LoVo (cell line): Measurements from ENCODE around the gene HACL1.
"Not testable (repeated sequence)": the region's sequence is repeated elsewhere in the genome, so short reads cannot be mapped to it uniquely, and the experiment has no call there.

ENCODE experiments used
- DNase-seq: peaks from one replicate; pipeline ENCODE4 v3.0.0-alpha.2; 2016; ENCODE audit warnings: low spot score

HACL1 gene

DNA sequence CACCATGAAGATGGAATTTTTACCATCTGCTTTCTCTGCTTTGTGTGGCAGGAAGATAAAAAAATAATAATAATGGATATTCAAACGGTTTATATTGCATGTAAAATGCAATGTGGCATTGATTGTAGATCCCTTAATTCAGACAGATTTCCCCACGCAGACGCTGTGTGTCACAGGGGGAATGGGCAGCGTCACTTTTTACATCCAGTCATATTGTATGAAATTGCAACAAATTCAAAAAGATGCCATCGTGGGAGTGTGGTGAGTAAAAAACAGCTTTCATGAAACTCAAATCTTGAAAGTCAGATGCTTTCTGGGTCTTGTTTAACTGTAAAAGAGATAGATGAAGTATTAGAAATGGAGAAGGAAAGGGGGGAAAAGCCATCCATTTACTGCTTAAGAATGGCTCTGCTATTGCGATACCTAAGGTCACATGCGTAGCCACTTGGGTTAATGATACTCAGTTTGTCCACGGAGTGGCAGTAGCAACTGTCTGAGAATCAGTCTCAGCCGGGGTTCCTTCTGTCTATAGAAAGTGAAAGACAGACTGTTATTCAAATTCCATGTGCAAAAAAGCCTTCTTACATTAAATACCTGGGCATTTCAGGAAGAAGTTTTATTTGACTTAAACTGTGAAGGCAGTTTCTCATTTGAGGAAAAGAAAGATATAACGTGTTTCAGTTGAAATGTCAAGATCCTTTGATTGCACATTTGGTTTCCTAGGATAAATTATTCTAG lies 28.7 kb upstream of the HACL1 start:
- DNase-seq: peak; percentile 72

- no peak for DNase-seq
Measured at GRCh38 chr3:15628967-15629366, 27.6 kb upstream of the HACL1 start.

DNA sequence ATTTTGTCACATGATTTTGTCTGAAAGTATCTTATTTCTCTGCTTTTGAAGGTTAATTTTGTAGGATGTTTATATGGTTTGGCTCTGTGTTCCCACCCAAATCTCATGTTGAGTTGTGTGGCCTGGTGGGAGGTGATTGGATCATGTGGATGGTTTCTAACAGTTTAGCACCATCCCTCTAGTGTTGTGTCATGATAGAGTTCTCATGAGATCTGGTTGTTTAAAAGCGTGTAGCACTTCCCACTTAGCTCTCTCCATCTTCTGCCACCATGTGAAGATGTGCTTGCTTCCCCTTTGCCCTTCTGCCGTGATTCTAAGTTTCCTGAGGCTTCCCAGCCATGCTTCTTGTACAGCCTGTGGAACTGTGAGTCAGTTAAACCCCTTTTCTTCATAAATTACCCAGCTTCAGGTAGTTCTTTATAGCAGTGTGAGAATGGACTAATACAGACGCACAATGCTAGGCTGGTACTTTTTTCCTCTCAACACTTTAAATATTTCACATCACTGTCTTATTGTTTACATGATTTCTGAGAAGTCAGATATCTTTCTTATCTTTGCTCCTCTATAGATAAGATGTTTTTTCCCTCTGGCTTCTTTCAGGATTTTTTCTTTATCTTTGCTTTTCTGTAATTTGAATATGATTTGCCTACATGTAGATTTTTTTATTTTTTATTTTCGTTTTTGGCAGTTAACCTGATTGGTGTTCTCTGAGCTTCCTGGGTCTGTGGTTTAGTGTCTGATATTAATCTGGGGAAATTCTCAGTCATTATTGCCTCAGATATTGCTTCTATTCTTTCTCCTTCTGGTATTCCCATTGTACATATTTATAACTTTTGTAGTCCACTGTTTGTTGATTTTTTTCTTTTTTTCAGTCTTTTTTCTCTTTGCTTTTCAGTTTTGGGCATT lies 22.4 kb upstream of the HACL1 start:
- no peak for DNase-seq

DNA sequence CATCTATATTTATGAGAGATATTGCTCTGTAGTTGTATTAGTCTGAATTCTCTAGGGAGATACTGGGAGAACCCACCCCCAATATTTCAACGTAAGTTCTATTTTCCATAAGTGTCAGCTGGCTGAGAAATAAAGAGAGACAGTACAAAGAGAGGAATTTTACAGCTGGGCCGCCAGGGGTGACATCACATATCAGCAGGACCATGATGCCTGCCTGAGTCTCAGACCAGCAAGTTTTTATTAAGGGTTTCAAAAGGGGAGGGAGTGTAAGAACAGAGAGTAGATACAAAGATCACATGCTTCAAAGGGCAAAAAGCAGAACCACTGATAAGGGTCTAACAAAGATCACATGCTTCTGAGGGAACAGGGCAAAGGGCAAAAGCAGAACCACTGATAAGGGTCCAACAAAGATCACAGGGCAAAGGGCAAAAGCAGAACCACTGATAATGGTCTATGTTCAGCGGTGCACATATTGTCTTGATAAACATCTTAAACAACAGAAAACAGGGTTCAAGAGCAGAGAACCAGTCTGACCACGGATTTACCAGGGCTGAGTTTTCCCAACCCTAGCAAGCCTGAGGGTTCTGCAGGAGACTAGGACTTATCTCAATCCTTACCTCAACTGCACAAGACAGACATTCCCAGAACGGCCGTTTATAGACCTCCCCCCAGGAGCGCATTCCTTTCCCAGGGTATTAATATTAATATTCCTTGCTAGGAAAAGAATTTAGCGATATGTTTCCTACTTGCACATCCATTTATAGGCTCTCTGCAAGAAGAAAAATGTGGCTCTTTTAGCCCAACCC lies 18.5 kb upstream of the HACL1 start:
- DNase-seq: not testable (repeated sequence)

- DNase-seq: no peak
Measured at GRCh38 chr3:15616053-15616452, 14.7 kb upstream of the HACL1 start.

- DNase-seq: no peak
Measured at GRCh38 chr3:15614958-15615357, 13.6 kb upstream of the HACL1 start.

DNA sequence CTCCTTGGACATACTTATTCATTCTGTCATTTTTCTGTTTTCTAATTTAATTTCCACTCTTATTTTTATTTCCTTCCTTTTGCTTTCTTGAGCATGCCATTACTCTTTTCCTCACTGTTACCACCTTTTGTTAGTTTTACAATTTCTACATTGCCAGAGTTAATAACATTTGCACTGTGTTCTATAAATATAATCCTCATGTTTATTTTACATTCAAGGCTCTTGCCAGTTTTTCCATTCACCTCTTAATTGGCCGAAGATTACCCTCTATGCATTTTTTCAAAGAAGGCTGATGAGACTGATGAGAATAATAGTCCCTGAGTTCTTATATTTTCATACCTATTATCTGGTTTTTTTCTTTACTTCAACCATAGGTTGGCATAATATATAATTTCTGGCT lies 10.6 kb upstream of the HACL1 start:
- no peak for DNase-seq

- DNase-seq: no peak
Measured at GRCh38 chr3:15611018-15611417, 9.6 kb upstream of the HACL1 start.

GRCh38 chr3:15610082-15610759 lies 8.9 kb upstream of the HACL1 start:
- DNase-seq: no peak

GRCh38 chr3:15606434-15606891 lies 5.1 kb upstream of the HACL1 start:
- no peak for DNase-seq

DNA sequence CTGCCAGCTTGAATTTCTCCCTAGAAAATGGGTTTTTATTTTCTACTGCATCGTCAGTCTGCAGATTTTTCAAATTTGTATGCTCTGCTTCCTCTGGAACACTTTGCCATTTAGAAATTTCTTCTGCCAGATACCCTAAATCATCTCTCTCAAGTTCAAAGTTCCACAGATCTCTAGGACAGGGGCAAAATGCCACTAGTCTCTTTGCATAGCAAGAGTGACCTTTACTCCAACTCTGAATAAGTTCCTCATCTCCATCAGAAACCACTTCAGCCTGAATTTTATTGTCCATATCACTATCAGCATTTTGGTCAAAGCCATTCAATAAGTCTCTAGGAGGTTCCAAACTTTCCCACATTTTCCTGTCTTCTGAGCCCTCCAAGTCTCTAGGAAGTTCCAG lies 3.2 kb upstream of the HACL1 start:
- DNase-seq: not testable (repeated sequence)

DNA sequence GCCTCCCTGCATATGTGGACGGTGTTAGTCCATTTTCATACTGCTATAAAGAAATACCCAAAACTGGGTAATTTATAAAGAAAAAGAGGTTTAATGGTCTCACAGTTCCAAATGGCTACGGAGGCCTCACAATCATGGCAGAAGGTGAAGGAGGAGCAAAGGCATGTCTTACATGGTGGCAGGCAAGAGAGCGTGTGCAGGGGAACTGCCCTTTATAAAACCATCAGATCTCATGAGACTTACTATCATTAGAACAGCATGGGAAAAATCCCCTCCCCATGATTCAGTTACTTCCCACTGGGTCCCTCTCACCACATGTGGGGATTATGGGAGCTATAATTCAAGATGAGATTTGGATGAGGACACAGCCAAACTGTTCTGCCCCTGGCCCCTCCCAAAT lies 1.4 kb upstream of the HACL1 start:
- DNase-seq: not testable (repeated sequence)

DNA sequence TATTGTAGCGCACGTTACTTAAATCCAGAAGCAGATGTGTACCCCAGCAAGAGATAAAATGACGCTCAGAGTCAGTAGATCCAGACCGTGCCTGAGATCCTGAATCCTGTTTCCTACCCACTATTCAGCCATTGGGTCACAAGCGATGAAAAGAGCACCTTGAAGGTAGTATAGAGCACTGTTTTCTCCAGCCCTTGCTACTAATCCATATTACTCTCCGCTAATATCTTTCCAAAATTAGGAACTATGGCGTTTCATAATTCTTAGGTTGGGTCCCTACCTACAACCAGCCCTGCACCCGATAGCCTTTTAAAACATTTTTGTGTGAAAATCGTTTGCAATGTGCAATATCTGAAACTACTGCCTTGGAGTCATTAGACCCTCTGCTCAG lies 772 bp upstream of the HACL1 start:
- no peak for DNase-seq

DNA sequence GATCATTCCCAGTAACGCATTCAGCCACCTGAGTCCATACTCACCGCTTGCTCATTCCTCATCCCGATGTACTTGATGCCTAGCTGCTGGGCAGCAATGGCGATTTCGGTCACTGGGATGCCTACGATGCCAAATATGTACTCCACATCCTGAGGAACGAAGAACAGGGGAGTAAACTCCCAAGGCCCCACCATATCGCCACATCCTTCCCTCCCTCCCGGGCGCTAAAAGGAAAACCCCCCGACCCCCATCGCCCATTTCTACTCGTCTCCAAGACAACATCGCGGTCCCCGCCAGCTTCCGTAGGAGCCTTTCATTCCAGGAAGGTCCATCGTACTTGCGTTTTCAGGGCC lies 347 bp downstream of the HACL1 start:
- no peak for DNase-seq

DNA sequence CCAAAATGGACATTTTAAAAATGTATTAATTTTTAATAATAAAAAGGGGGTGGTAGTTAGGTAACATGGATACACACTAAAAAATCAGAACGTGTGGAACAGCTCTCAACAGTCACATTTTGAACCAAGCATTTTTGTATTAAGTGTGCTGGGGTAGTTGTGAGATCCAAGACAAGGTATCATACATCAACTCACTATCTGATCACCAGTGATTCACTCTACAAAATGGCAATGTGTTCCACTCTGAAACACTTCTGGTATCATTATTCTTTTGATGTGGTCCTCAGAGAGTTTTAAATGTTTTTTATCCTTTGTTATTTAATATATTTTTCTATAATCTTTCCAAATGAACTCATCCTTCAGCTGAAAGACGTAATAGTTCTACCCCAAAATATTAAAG lies 5.4 kb downstream of the HACL1 start:
- no peak for DNase-seq

DNA sequence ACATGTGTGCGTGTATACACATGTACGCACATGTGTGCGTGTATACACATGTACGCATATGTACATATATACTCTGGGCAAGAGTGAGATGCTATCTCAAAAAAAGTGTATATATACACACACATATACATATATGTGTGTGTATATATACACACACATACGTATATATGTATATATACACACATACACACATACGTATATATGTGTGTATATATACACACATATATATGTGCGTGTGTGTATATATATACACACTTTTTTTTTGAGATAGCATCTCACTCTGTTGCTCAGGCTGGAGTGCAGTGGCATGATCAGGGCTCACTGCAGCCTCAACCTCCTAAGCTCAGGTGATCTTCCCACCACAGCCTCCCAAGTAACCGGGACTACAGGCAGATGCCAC lies 8.4 kb downstream of the HACL1 start:
- no peak for DNase-seq

DNA sequence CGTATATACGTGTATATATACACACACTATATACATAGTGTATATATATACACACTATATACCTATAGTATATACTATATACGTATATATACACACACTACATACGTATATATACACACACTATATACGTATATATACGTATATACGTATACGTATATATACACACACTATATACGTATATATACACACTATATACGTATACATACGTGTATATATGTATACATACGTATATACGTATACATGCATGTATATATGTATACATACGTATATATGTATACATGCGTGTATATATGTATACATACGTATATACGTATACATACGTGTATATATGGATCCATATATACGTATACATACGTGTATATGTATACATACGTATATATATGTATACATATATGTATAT lies 9.4 kb downstream of the HACL1 start:
- no peak for DNase-seq

- no peak for DNase-seq
Measured at GRCh38 chr3:15591242-15591641, 10.1 kb downstream of the HACL1 start.

DNA sequence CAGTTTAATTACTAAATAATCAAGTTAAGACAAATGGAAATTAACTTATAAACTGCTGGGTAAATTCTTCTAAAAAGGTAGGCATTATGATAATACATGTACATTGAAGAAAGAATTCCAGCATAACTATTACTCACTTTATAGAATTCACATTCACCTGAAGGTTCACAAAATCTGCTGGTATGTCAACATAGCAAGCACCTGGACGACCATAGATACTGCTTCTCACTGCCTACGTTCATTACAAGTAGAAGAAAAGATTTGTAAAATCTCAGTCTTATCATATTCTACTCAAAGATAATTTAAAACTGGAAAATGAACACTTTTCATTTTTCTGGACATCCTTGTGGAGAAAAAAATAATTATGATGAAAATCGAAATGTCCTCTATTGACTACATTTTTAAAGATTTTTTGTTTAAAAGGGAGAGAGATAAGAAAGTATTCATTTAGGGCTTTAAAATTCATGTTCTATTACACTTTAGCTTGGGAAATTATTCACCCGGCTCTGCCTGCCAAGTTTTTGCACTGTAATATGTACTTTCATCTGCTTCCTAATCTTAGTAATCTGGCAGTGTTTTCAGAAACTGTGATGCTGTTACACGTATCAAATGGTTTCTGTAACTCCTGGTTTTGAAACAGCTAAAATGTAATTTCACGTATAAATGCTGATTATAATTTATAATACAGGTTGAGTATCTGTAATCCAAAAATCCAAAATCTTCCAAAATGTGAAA lies 16.1 kb downstream of the HACL1 start:
- no peak for DNase-seq

DNA sequence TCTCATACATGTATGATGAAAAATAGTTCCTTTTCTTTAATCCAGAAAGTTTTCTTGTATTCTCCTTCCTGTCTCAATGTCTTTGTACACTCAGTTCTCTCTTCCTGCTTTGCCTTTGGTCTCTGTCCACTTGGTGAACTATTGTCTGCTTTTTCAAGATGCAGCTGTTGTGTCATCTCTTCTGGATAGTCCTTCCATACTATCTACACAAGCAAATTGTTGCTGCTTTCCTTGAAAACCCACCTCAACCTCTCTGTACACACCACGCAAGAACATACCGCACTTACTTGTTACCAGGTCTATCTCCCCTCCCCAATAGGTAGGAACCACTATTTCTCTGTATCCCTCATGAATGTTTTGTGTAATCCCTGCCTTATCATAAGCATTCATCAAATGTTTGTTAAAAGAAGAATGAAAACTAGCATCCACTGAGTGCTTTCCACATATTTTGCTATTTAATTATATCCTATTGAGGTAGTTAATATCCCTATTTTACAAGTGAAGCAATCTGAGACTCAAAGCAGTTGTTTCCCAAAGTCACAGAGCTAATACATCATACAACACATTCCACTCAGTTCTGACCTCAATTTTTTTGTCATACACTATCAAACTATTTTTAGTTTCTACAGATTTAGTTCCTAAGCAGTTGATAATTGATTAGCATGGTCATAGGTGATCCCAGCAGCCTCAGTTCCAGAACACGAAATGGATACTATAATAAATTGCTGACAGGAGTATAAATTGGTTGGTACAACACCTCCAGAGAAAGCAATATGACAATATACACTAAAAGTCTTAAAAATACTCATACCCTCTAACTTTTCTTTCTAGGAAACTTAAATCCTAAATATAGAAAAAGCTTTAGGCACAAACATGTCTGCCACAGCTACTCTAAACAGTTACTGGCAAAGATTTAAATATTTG lies 19.6 kb downstream of the HACL1 start:
- no peak for DNase-seq
